Measurements from ENCODE around the gene FAM72D.
"Not testable (repeated sequence)": the region's sequence is repeated elsewhere in the genome, so short reads cannot be mapped to it uniquely, and the experiment has no call there.

DNA sequence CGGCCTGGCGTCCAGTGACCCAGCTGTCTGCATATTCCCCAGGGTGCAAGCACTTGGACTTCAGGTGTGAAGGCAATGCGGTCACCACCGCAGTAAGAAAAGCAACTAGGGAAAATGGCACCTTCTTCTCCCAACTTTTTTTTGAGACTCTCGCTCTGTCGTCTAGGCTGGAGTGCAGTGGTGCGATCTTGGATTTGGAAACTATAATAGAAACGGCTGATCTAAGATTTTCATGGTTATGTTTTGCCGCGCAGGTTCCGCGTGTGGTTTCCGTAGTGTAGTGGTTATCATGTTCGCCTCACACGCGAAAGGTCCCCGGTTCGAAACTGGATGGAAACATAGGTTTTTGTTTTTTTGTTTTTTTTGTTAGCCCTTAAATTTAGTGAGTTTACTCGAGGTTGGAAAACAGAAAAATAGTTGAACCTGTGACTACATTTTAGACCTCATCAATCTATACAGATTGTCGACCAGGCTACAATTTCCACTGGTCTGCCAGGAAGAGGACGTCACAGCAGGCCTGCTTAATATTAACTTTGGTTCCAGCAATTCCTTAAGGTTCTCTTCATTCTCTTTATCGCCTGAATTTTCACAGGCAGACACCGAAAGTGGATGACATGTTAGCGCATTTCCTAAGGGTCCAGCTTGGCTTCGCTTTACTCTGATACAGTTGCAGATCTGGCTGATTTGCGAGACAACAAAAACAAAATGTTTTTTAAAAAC, 61.3 kb downstream of the FAM72D start:
- TF ChIP-seq, protein P1, sequence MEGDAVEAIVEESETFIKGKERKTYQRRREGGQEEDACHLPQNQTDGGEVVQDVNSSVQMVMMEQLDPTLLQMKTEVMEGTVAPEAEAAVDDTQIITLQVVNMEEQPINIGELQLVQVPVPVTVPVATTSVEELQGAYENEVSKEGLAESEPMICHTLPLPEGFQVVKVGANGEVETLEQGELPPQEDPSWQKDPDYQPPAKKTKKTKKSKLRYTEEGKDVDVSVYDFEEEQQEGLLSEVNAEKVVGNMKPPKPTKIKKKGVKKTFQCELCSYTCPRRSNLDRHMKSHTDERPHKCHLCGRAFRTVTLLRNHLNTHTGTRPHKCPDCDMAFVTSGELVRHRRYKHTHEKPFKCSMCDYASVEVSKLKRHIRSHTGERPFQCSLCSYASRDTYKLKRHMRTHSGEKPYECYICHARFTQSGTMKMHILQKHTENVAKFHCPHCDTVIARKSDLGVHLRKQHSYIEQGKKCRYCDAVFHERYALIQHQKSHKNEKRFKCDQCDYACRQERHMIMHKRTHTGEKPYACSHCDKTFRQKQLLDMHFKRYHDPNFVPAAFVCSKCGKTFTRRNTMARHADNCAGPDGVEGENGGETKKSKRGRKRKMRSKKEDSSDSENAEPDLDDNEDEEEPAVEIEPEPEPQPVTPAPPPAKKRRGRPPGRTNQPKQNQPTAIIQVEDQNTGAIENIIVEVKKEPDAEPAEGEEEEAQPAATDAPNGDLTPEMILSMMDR (IDR thresholded peaks at IDR 0.05), result not testable (repeated sequence)
- TF ChIP-seq POLR2A (IDR thresholded peaks at IDR 0.05), result not testable (repeated sequence)
